BLaER1 (cell line): Measurements from ENCODE around the gene AKR1D1.
"Not testable (repeated sequence)": the region's sequence is repeated elsewhere in the genome, so short reads cannot be mapped to it uniquely, and the experiment has no call there.

Source experiments
- H3K27ac ChIP-seq: shearing (Covaris generic); formaldehyde crosslinking; 2 replicates; pipeline ENCODE4 v1.8.1; 2022
- H3K27me3 ChIP-seq: shearing (Covaris generic); formaldehyde crosslinking; 2 replicates; pipeline ENCODE4 v1.8.1; 2022
- H3K36me3 ChIP-seq: shearing (Covaris generic); formaldehyde crosslinking; 2 replicates; pipeline ENCODE4 v1.8.1; 2022
- H3K4me1 ChIP-seq: shearing (Covaris generic); formaldehyde crosslinking; 2 replicates; pipeline ENCODE4 v1.8.1; 2022
- H3K4me2 ChIP-seq: shearing (Covaris generic); formaldehyde crosslinking; 2 replicates; pipeline ENCODE4 v1.8.1; 2022
- H3K4me3 ChIP-seq: shearing (Covaris generic); formaldehyde crosslinking; 2 replicates; pipeline ENCODE4 v1.8.1; 2022
- H3K9ac ChIP-seq: shearing (Covaris generic); formaldehyde crosslinking; 2 replicates; pipeline ENCODE4 v1.8.1; 2022
- H3K9me3 ChIP-seq: shearing (Covaris generic); formaldehyde crosslinking; 2 replicates; pipeline ENCODE4 v1.8.1; 2022
- H4K20me1 ChIP-seq: shearing (Covaris generic); formaldehyde crosslinking; 2 replicates; pipeline ENCODE4 v1.8.1; 2022
- Cebpa-rat ChIP-seq: shearing (Covaris generic); IDR thresholded peaks from 2 replicates; pipeline ENCODE4 v1.8.1; 2022

The AKR1D1 gene

DNA sequence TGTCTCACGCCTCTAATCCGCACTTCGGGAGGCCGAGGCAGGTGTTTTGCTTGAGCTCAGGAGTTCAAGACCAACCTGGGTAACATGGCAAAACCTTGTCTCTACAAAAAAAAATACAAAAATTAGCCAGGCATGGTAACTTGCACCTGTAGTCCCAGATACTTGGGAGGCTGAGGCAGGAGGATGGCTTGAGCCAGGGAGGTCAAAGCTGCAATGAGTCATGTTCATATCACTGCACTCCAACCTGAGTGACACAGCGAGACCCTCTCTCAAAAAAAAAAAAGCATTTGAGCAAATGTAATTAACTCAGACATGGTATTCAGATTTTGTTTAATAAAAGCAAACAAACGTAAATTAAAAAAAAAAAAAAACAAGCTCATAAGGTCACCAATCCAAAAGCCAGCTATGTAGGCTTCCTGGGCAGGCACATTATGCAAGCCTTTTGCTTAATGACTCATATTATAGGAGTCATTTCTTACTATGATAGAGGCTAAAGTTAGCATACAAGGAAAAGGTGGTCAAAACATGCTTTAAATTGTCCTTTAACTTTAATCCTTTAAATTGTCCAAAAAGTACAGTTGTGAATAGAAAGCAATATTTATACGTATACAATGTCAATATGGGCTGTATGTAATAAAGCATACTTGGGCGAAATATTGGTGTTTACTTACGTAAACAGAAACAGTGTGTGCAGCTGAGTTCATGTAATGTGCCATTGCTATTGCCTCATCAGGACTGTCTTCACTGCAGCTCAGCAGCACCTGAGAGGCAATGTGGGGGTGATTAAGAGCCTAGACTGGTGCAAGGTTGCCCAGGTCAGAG is 13.0 kb downstream of the AKR1D1 start:
- no peaks in the 10 kb centered on the region for H4K20me1 ChIP-seq
- no peak overlapping the region for H3K4me3 ChIP-seq
- no peaks in the 10 kb centered on the region for H3K4me1 ChIP-seq
- H3K36me3 ChIP-seq: no peaks in the 10 kb centered on the region
- H3K27me3 ChIP-seq: no peaks in the 10 kb centered on the region
- TF ChIP-seq Cebpa-rat: no peak
- H3K9ac ChIP-seq: no peak overlapping the region
- H3K4me2 ChIP-seq: no peak overlapping the region
- no peaks in the 10 kb centered on the region for H3K9me3 ChIP-seq
- no peak overlapping the region for H3K27ac ChIP-seq

DNA sequence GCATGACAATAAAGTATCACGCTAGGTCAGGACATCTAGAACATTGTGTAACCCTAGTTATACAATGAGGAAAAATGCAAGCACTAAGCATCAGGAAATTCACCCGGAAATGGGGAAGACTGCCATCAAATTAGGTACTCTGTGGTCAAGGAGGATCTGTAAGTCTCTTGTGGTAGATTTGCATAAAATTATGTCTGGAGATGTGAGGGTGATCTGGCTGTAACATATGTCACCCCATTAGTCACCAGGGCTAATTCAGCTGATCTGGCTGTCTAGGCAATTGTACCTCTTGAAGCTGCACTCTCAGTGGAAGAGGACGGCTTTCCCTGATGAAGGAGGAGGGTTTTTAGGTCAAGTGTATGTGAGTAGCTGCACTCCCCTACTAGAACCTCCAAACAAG is 14.8 kb downstream of the AKR1D1 start:
- no peaks in the 10 kb centered on the region for H3K36me3 ChIP-seq
- no peak overlapping the region for H3K4me3 ChIP-seq
- no peaks in the 10 kb centered on the region for H3K9me3 ChIP-seq
- no peaks in the 10 kb centered on the region for H4K20me1 ChIP-seq
- H3K9ac ChIP-seq: no peak overlapping the region
- no peaks in the 10 kb centered on the region for H3K4me1 ChIP-seq
- no peaks in the 10 kb centered on the region for H3K27me3 ChIP-seq
- TF ChIP-seq Cebpa-rat: no peak
- H3K4me2 ChIP-seq: no peak overlapping the region
- no peak overlapping the region for H3K27ac ChIP-seq

DNA sequence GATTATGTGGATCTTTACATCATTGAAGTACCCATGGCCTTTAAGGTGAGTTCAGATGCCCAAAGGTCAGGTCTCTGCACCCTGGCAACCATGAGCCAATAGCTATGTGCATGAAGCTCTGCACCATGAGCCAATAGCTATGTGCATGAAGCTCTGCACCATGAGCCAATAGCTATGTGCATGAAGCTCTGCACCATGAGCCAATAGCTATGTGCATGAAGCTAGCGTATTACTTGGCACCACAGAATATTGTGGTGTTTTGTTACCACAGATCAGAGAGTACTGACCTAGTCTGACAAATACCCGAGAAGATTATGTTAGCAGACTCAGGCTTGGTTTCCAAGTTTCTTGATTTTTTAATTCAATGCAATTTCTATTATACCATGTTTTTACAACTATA is 15.6 kb downstream of the AKR1D1 start:
- H4K20me1 ChIP-seq, H3K4me3 ChIP-seq, H3K27me3 ChIP-seq, H3K9ac ChIP-seq, H3K4me1 ChIP-seq, H3K4me2 ChIP-seq, H3K9me3 ChIP-seq, H3K36me3 ChIP-seq, H3K27ac ChIP-seq: not testable (repeated sequence)

DNA sequence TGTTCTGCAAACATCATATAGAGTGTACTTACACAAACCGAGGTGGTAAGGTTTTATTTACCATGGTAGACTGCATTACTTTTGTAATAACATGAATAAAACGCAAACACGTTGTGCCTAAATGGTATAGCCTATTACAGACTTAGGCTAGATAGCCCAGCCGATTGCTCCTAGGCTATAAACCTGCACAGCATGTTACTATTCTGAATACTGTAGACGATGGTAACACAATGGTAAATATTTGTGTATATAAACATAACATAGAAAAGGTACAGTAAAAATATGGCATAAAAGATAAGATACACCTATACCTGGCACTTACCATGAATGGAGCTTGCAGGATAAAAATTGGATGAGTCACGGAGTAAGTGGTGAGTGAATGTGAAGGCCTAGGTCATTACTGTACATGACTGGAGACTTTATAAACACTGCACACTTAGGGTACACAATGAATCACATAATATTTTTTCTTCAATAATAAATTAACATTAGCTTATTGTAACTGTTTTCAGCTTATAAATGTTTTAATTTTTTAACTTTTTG is 16.3 kb downstream of the AKR1D1 start:
- Histone ChIP-seq H3K36me3 (no peaks in the 10 kb centered on the region), H3K27me3 (no peaks in the 10 kb centered on the region), H3K27ac (no peak overlapping the region), H3K4me2 (no peak overlapping the region), H3K9ac (no peak overlapping the region), H4K20me1 (no peaks in the 10 kb centered on the region), H3K4me1 (no peaks in the 10 kb centered on the region), H3K4me3 (no peak overlapping the region), H3K9me3 (no peaks in the 10 kb centered on the region)
- TF ChIP-seq Cebpa-rat: no peak

DNA sequence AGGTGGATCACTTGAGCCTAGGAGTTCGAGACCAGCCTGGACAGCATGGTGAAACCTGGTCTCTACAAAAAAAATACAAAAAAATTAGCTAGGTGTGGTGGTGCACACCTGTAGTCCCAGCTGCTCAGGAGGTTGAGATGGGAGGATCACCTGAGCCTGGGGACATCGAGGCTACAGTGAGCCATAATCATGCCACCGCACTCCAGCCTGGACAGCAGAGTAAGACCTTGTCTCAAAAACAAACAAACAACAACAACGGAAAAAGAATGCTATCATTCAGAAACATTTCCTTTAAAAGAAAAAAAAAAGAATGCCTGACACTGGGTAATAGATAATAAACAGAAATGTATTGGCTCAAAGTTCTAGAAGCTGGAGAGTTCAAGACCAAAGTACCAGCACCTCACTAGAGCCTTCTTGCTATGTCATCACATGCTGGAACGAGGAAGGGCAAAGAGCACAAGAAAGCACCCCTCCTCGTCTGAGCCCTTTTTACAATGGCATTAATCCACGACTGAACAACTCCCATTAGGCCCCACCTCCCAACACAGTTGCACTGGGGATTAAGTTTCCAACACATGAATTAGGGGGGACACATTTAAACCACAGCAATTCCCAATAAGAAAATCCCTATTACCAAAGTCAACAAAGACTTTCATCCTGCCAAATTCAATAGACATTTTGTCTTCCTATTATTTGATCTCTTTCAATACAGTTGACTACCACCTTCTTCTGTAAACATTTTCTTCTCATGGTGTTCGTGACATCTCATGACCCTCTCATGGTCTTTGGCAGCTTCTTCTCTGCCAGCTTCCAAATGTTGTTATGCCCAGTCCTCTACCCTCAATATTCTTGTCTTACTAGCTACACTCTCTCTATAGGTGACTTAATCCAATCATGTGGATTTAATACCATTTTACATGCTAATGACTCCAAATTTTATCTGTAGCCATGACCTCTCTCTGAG is 20.0 kb downstream of the AKR1D1 start:
- no peak overlapping the region for H3K4me3 ChIP-seq
- H3K4me2 ChIP-seq: no peak overlapping the region
- no peaks in the 10 kb centered on the region for H3K27me3 ChIP-seq
- no peaks in the 10 kb centered on the region for H3K36me3 ChIP-seq
- H3K9me3 ChIP-seq: no peaks in the 10 kb centered on the region
- no peaks in the 10 kb centered on the region for H4K20me1 ChIP-seq
- no peak for TF ChIP-seq Cebpa-rat
- H3K4me1 ChIP-seq: no peaks in the 10 kb centered on the region
- no peak overlapping the region for H3K27ac ChIP-seq
- no peak overlapping the region for H3K9ac ChIP-seq

DNA sequence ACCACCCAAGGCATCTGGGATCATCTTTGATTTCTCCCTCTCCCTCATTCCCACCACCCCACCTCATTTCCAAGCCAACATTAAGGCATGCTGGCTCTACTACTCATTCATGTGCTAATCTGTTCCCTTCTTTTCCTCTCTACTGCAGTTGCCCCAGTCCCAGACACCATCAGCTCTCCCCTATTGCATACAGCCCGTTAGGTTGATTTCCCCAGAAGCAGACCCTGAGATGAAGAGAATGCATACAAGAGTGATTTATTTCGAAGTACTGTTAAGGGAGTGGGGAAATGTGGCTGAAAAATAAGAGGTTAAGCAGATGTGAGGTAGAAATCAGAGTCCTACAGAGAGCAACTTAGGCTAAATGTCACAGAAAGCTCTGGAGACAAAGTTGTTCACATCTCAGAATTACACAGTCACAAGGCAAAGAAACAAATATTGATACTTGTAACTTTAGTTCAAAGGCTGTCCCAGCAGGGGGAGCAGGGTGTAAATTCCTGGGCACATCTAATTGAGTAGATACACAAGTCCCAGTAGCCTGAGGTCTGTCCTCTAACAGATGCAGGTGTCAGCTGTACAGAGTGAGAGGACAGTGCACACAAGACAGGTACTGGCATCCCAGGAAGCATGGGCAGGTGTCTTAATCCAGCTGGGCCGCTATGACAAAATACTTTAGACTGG is 20.9 kb downstream of the AKR1D1 start:
- Histone ChIP-seq H3K4me1 (no peaks in the 10 kb centered on the region), H3K27ac (no peak overlapping the region), H4K20me1 (no peaks in the 10 kb centered on the region), H3K36me3 (no peaks in the 10 kb centered on the region), H3K9ac (no peak overlapping the region), H3K4me3 (no peak overlapping the region), H3K27me3 (no peaks in the 10 kb centered on the region), H3K4me2 (no peak overlapping the region), H3K9me3 (no peaks in the 10 kb centered on the region)
- TF ChIP-seq Cebpa-rat: no peak

DNA sequence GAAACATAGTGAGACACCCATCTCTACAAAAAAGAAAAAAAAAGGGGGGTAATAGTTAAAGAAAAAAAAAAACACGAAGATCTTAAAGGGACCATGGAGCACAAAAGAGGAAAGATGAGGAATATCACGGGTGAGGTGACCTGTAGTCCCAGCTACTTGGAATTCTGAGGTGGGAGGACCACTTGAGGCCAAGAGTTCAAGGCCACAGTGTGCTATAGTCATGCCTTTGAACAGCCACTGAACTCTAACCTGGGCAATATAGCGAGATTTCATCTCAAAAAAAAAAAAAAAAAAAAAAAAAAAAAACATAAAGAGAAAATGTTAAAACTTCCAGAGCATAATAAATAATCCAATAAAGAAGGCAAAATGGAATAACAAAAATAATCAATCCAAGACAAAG is 23.6 kb downstream of the AKR1D1 start:
- no peaks in the 10 kb centered on the region for H3K9me3 ChIP-seq

DNA sequence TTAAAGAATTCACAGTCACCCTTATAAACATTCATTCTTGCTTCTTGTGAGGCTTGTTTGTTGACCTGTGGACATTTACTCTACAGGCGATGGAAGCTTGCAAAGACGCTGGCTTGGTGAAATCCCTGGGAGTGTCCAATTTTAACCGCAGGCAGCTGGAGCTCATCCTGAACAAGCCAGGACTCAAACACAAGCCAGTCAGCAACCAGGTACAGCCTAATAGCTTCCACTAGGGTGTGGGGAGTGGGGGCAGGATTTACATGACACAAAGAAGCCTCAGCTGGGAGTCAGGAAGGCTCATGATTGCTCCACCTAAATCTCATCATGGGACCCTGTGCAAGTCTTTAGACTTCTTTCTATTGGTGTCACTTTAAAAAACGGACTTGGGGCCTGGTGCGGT is 29.0 kb downstream of the AKR1D1 start:
- Histone ChIP-seq H3K9me3 (no peaks in the 10 kb centered on the region), H3K4me3 (no peak overlapping the region), H3K9ac (no peak overlapping the region), H3K36me3 (no peaks in the 10 kb centered on the region), H4K20me1 (no peaks in the 10 kb centered on the region), H3K27ac (no peak overlapping the region), H3K4me1 (no peaks in the 10 kb centered on the region), H3K27me3 (no peaks in the 10 kb centered on the region), H3K4me2 (no peak overlapping the region)
- no peak for TF ChIP-seq Cebpa-rat

More for the DNA sequence above, 23.6 kb downstream of the AKR1D1 start:
- Histone ChIP-seq H3K4me2 (no peak overlapping the region), H3K27ac (no peak overlapping the region), H3K36me3 (no peaks in the 10 kb centered on the region), H3K4me1 (no peaks in the 10 kb centered on the region), H3K27me3 (no peaks in the 10 kb centered on the region), H3K4me3 (no peak overlapping the region), H4K20me1 (no peaks in the 10 kb centered on the region), H3K9ac (no peak overlapping the region)
- TF ChIP-seq Cebpa-rat: no peak

DNA sequence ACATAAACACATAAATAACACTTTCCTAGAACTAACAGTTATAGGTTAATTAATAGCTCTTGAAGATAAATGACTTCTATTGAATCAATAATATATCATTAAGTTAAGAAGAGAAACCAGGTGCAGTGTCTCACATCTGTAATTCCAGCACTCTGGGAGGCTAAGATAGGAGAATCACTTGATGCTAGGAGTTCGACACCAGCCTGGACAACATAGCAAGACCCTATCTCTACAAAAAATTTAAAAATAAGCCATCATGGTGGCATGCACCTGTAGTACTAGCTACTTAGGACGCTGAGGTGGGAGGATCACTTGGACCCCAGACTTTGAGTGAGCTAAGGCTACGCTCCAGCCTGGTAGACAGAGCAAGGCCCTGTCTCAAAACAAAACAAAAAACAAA is 38.8 kb downstream of the AKR1D1 start:
- Histone ChIP-seq H3K4me2 (no peak overlapping the region), H3K9me3 (no peaks in the 10 kb centered on the region), H3K27me3 (no peaks in the 10 kb centered on the region), H3K4me1 (no peaks in the 10 kb centered on the region), H3K36me3 (no peaks in the 10 kb centered on the region), H4K20me1 (no peaks in the 10 kb centered on the region), H3K9ac (no peak overlapping the region), H3K4me3 (no peak overlapping the region), H3K27ac (no peak overlapping the region)
- no peak for TF ChIP-seq Cebpa-rat
